ENCODE measurements around the gene PRG3.
"Not testable (repeated sequence)": the region's sequence is repeated elsewhere in the genome, so short reads cannot be mapped to it uniquely, and the experiment has no call there.

PRG3 gene

DNA sequence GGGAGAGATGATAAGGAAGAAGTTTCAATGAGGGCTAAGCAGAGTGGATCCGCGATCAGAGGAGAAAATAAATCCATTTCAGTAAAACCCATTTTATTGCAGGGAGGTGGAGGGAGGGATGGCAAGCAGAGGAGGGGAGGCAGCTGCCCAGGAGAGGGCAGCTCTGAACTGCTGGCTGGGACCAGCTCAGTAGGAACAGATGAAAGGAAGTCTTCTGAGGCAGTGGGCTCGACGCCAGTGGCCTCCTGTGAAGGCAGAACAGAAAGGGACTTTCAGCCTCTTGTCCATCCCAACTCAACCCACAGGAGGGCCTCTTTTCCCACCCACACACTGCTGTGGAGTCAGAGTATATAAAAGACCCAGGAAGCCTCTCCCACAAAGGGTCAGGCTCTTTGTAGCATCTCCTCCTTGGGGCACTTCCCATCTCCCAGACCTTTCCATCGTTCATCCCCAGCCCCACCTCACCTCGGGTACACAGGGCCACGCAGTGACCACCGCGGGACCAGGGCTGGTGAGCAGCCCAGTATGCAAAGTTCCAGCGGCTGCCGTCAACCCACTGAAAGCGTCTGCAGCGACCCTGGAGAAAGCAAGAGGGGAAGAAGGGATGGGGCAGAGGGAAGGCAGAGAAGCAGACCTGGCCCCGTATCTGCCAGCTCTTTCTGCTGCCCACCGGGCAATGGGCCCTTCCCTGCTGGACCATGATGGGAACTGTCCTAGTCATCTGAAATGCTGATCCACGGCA, 6.5 kb upstream of the PRG3 start:
- no peak for DNase-seq

GRCh38 chr11:57386178-57386940, 5.4 kb upstream of the PRG3 start:
- DNase-seq: no peak

DNA sequence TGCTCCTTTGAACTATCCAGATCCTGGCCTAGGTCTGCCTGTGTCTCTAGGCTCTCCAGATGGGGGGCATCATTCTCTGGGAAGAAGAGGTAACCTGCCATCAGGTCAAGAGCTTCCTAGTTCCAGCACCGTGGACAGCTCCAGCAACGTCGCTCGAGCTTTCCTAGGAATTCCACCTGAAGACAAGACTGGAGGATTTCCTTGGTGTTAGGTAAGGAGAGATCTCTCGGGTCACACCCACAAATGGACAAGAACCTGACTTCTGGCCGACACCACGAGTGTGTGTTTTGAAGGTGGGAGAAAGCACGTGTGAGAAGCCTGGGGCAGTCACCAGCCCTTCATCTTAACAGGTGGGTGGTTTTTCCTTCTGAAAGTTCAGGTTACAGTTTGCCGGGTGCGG, 1.2 kb downstream of the PRG3 start:
- no peak for DNase-seq

DNA sequence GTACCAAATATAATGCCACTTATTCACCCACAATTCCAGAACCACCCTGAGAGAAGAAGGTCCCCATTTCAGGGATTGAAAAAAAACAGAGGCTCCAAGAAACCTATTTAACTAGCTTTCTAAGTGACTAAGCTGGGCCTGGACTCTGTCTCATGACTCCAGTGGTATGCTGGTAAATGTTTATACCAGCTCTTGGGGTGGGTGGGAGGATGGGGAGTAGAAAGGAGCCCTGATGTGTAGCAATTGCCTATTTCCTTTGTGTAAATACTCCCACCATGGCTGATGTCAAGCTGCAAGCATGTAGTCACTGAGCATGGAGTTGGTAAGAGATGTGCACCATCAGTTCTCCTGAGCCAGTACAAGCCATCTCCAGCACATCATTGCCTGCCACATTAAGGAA, 2.8 kb downstream of the PRG3 start:
- DNase-seq: no peak

DNA sequence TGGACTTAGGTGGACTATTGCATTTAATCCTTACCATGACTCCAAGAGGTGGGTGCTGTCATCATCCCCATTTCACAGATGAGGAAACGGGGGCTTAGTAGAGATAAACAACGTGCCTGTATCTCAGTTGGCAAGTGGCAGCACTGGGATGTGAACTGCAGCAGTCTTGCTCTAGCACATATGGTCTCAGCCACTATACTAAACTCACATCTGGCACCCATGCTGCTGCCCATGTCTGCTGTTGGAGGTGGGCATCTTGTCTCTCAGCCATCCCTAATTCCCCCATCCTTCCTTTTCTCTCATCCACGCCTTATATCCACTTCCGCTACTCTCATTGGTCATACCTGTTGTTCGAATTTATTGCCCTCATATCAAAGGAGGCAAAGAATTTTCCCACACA, 3.8 kb downstream of the PRG3 start:
- no peak for DNase-seq

DNA sequence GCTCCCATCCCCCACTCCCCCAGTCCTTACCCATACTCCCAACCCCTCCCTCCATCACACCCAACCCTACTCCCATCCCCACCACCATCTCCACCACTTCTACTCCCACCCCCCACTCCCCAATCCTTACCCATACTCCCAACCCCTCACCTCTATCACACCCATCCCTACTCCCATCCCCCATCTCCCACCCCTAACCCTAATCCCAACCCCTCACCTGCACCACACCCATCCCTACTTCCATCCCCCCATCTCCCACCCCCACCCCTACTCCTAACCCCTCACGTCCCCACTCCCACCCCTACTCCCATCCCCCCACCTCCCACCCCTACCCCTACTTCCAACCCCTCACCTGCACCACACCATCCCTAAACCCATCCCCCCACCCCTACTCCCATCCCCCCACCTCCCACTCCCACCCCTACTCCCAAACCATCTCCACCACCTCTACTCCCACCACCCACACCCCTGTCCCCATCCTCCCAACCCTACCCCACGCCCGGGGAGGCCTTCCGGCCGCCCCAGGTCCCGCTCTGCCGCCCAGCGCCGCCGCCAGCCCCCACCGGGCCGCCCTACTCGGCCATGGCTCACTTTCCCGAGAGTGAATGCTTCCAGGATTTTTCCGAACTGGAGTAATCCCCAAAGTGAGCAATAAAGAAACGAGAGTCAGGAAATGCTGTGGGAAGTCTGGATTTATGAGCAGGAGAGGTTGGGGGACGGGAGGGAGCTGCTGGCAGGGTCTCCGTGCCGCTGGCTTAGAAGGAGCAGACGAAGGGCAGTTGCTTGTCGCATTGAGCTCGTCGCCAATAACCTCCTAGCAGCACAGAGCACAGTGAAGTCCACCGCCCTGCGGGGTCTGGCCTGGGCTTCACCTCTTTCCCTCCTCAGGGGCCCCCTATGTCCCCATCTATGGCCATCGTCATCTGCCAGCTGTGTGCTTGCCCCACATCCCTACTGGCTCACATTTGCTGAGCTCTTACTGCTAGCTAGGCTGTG, 4.6 kb downstream of the PRG3 start:
- DNase-seq: no peak

- DNase-seq: no peak
Measured at GRCh38 chr11:57375490-57375889, 5.5 kb downstream of the PRG3 start.

DNA sequence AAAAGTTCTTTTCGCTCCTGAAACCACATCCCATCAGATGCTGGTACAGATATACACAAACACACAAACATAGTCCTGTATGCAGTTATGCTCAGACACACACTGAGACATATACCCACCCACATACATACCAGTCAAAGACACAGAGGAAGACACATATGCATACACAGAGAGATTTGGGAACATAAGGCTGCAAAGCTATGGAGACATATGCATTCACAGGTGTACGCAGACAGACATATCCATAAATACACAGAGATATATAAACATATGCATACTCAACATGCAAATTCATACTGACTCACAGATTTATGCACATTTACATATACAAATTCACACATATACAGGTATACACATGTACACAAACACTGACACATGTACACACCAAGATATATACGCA, 6.0 kb downstream of the PRG3 start:
- no peak for DNase-seq

- no peak for DNase-seq
Measured at GRCh38 chr11:57373146-57373545, 7.8 kb downstream of the PRG3 start.

- no peak for DNase-seq
Measured at GRCh38 chr11:57370941-57371340, 10.0 kb downstream of the PRG3 start.

GRCh38 chr11:57370251-57370650, 10.7 kb downstream of the PRG3 start:
- DNase-seq: no peak

DNA sequence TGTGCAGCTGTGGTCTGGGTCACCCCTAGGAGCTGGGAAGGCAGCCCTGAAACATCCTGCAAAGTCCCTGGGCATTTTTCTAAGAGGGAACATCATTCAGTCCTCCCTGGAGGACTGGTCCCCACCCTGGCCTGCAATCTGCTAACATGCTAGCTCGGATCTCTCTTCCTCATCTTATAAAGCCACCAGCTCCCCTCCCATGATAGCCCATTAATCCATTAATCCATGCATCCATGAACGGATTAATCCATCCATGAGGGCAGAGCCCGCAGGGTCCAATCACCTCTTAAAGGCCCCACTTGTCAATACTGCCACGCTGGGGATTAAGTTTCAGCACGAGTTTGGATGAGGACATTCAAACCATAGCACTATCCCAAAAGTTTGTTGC, 12.1 kb downstream of the PRG3 start:
- DNase-seq: no peak

- DNase-seq: no peak
Measured at GRCh38 chr11:57368106-57368844, 12.7 kb downstream of the PRG3 start.

DNA sequence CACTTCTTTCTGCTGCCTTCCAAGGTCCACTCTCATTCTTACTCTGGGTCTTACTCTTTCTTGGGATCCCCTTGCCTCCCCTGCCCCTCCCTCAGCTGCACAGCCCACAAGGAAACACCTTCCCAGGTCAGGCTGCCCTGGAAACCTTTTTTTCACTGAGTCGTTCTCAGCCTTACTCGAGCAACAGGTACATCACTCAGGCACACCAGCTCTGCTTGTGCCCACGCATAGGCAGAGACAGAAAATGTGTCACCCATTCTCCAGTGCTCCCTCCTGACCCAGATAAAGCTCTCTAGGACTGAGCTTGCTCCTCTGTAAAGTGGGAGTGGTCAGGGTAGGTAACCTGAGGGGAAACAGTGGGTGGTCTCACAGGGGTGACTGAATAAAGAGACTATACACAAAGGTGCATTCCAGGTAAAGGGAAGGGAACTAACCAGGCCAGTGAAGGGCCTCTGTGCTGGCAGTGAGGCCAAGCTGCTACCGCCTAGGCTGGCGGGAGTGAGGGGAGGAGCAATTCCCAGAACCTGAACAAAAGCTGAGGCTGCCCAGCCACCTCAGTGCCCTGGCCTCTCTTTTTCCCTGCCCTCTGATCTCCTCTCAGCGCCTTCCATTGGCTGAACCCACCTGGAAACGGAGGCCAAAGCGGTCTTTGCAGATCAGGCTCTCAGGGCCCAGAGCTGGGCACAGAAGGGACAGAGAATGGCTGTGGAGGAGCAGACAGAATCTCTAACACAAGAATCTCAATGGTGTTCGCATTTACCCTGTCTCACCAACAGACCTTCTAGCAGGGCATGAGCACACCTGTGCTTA, 15.9 kb downstream of the PRG3 start:
- DNase-seq: no peak

- DNase-seq: no peak
Measured at GRCh38 chr11:57363131-57364080, 17.5 kb downstream of the PRG3 start.

DNA sequence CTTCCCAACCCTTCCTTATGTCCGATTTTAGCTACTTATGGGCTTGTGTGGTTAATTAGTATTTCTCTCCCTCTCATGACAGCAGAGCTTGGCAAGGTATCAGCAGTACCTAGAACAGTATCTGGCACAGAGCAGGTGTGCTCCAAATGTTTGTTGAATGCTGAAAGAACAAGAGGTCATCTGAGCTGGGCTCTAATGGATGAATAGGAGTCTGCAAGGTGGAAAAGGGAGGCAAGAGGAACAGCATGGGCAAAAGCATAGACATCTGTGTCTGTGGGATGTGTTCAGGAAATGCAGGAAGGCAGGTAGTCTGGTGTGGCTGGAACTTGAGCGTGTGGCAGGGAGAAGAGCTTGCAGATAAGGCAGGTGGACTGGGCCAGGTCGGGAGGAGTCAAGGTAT, 19.0 kb downstream of the PRG3 start:
- DNase-seq: no peak

DNA sequence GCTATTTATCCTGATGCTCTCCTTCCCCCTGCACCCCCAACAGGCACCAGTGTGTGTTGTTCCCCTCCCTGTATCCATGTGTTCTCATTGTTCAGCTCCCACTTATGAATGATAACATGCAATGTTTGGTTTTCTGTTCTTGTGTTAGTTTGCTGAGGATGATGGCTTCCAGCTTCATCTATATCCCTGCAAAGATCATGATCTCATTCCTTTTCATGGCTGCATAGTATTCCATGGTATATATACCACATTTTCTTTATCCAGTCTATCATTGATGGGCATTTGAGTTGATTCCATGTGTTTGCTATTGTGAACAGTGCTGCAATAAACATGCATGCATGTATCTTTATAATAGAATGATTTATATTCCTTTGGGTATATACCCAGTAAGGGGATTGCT, 19.5 kb downstream of the PRG3 start:
- not testable (repeated sequence) for DNase-seq

DNA sequence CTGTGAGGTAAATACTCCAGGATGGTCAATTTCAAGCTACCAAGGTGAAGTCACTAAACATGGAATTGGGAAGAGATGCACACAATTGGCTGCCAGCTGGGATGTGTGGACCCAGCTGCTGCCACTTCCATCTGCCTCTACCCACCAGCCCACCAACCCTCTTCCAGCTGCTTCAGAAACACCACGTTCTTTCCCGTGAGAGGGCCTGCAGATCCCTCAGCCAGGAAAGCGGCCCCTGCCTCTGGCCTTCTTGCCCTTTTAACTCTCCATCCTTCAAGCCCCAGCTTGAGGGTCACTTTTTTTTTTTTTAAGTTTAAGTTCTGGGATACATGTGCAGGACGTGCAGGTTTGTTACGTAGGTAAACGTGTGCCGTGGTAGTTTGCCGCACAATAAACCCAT, 20.0 kb downstream of the PRG3 start:
- DNase-seq: no peak

DNA sequence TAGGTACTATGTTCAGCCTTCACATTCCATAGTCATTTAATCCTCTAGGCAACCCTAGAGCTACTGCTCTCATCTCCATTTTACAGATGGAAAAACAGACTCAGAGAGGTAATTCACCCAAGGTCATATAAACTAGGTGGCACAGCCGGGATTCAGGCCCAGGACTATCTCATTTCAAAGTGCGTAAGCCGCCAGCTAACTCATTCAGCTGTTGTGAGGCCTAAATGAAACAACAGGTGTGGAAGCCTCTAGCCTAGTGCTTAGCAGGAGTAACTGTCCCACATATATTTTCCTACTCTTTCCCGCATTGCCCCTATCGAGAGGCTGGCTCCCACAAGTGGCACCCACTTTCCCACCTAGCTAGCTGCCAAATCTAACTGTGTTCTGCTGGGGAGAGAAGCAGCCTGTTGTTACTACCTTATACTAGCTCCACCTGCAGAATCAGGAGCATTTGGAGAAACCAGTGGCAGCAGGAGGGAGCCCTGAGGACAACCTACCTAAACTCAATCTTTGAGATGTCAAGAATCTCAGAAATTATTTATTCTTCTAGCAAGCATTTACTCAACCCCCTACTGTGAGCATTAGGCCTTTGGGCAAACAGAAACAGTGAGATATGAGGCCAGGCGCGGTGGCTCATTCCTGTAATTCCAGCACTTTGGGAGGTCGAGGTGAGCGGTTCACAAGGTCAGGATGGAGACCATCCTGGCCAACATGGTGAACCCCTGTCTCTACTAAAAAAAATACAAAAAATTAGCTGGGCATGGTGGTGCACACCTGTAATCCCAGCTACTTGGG, 20.9 kb downstream of the PRG3 start:
- no peak for DNase-seq

GRCh38 chr11:57359396-57359795, 21.6 kb downstream of the PRG3 start:
- DNase-seq: no peak

All from cortex of kidney (tissue), 1 donor.